Activated CD4-positive, alpha-beta T cell treated with anti-CD3 and anti-CD28 coated beads, Interleukin-2, amount 50 U/mL, for 24 hours (primary cell): ENCODE data around the gene SNX4.

Experiments
- DNase-seq, 2 donors: peaks; one replicate each; pipeline ENCODE4 v3.0.0-alpha.2; 2020; ENCODE audit warnings: low read depth in 1 of 2, low spot score in 1 of 2

Gene SNX4

GRCh38 chr3:125470671-125471070 is 49.3 kb downstream of the SNX4 start:
- DNase-seq, result no peak

GRCh38 chr3:125462722-125463299 is 57.2 kb downstream of the SNX4 start:
- no peak for DNase-seq

- DNase-seq, result no peak
Observed at GRCh38 chr3:125461896-125462295, 58.1 kb downstream of the SNX4 start.

GRCh38 chr3:125460233-125460632 is 59.8 kb downstream of the SNX4 start:
- no peak for DNase-seq

GRCh38 chr3:125443923-125444322 is 76.1 kb downstream of the SNX4 start:
- DNase-seq, result no peak

DNA sequence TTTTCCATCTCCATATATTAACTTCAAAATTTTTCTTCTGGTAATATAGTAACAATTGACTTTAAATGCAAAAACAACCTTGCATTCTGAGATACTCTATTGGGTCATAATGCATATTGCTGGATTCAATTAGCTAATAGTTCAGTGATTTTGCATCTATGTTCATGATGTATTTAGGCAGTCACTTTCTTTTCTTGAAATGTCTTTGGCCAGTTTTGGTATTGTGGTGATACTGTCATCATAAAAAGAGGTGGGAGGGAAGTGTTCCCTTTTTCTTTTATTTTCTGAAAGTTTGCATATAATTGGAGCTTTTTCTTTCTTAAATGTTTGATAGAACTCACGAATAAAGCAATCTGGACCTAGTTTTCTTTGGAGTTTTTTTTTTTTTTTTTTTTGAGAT is 77.5 kb downstream of the SNX4 start:
- no peak for DNase-seq

GRCh38 chr3:125440970-125441369 is 79.0 kb downstream of the SNX4 start:
- DNase-seq, result no peak

DNA sequence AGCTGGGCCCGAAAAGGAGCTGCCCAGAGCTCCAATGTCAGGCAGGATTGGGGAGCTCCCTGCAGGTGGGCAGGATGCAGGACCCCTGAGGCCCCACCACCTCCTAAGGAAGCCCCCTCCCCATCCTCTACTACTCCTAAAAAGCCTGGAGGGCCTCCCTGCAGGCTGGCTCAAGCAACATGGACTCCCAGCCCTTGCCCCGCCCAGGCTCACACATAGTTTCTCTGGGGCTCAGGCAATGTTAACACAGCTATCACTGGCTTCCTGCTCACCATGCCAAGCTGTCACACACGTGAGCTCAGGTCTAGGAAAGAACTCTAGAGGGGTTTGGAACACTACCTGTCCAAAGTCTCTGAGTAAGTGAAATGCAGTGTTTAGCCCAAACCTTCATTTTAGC is 79.4 kb downstream of the SNX4 start:
- no peak for DNase-seq

GRCh38 chr3:125437631-125438435 is 82.2 kb downstream of the SNX4 start:
- peak; percentile 40 to 52 for DNase-seq

DNA sequence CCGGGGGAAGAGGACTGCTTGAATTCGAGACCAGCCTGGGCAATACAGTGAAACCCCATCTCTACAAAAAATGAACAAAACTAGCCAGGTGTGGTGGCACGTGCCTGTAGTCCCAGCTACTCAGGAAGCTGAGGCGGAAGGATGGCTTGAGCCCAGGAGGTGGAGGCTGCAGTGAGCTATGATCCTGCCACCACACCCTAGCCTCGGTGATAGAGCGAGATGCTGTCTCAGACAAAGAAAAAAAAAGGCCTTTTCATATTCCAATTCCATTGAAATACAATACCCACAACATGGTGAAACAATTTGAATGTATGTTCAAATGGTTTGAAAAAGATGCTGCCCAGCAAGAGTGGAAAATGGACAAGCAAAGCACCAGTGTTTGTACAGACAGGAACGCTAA is 83.1 kb downstream of the SNX4 start:
- no peak for DNase-seq

GRCh38 chr3:125435231-125435630 is 84.8 kb downstream of the SNX4 start:
- no peak for DNase-seq

DNA sequence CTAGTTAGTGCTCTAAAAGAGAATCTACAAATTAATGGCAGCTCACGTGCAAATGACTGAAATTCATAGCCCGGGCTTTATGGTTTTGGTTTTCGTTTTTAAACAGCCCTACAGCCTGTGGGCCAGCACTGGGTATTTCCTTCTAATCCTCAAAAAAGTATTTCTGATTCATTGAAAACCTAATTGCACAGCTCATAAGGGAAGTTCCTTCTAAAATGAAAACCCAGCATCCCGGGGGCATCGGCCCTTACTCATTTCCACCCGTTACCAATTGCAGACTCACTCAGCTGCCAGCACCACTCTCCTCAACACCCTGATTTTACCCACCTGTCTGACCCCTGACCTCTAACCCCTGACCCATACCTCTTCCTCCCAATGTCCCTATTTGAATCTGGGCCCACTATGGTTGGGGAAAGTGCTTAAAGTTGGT is 85.4 kb downstream of the SNX4 start:
- DNase-seq, result no peak

- no peak for DNase-seq
Observed at GRCh38 chr3:125433611-125434041, 86.4 kb downstream of the SNX4 start.

GRCh38 chr3:125433091-125433534 is 86.9 kb downstream of the SNX4 start:
- no peak for DNase-seq

DNA sequence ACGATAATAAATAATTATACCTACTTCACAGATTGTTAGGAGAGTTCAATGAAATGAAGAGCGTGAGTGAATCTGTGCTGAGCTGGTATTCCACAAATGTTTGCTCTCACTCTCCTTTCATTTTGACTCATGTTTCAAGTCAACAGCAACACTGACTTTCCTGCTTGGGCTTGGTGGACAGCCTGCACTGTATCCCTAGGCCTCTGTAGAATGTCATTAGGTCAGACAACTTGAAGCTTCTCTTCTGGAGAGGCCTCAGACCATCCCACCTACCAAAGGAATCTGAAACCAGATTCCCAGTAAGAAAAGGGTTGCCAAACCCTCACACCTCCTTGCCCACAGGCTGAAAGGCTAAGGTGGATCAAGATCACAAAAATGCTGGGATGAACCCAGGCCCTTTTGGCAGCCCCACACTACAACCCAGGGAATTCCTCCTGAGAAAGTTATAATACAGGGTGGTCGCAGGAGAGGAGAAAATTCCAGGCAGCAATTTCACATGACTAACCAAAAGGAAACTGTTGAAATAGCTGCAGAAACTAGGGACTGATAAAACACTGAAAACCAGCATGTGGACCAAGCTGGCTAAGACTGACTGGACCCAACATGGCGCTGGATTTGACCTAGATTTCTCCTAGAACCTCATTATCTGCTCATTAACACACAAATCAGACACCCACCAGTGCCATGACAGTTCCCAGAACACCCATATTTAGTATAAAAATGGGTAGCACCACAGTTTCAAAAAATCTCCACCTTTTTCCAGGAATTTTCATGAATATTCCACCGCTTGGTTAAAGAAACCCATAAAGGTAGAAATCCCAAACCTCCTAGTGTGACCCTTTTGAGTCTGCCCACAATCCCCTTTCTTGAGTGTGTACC is 87.9 kb downstream of the SNX4 start:
- no peak for DNase-seq

DNA sequence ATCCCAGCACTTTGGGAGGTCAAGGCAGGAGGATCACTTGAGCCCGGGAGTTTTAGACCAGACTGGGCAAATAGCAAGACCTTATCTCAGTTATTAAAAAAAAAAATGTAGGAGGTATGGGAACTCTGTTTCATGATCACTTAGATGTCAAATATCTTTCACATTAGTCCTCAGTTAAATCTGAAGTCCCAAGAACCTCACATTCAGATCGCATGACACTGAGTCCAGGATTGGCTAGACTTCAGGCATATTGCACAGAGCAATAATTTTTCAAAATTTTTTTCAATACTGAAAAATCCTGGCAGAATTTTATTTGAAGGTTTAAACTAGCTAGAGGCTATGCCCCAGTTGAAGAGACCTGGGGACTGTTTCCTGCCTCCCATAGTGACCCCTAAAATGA is 88.6 kb downstream of the SNX4 start:
- DNase-seq, result no peak

GRCh38 chr3:125428216-125428830 is 91.7 kb downstream of the SNX4 start:
- no peak for DNase-seq

- DNase-seq, result no peak
Observed at GRCh38 chr3:125418306-125418705, 101.7 kb downstream of the SNX4 start.

DNA sequence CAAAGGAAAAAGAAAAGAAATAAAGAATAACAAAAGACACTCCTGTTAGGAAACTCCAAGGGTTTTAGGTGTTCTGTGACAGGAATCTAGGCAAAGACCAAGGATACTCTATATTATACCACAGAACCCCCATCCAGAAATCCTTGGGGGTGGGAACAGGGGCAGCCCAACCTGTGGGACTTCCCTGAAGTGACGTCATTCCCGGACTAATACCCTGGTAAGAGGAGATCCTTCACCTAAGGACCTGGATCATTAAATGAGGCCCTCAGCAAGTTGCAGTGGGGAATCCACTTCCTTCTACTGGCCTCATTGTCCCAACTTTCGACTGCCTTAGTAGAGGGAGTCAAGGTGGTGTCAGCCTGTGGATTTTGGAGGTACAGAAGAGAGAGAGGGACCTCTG is 103.8 kb downstream of the SNX4 start:
- no peak for DNase-seq

DNA sequence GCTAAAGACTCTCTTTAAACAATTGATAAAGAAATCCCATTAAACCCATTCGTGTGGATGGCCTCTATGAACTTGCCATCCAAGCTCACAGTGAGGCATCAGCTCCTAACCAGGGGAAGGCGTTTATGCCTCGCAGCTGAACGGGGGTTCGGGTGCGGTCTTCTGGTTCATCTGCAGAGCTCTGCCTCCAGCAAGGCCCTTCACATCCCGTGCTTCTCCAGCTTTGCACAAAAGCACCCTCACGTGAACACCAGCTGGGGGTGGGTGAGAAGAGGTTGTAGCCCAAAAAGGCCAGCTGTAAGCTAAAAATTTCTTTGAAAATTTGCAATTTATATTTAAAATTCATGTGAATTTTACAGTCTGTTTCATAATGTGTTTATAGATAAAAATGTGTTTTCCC is 105.3 kb downstream of the SNX4 start:
- no peak for DNase-seq

DNA sequence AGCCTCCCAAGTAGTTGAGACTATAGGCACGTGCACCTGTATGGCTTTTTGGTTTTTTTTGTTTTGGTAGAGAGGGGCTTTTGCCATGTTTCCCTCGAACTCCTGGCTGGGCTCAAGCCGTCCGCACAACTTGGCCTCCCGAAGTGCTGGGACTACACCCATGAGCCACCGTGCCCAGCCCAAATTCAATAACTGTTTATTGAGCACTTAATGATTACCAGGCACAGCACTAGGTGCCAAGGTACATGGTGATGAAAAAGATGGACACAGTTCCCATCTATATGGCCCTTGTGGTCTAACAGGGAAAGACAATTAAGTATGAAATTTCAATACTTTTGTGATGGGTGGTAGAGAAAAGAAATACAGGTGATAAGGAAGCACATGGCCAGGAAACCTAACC is 109.1 kb downstream of the SNX4 start:
- DNase-seq, result no peak
